HEK293T (cell line): ENCODE results near the gene LSM8.
"Not testable (repeated sequence)": the region's sequence is repeated elsewhere in the genome, so short reads cannot be mapped to it uniquely, and the experiment has no call there.

Experiments used
- CTCF ChIA-PET: fragments of 350-600 bp; formaldehyde crosslinking; extraction: SDS; loops from one replicate; lab custom pipeline; 2021; ENCODE audit warnings: antibody characterized with exemption, inconsistent platforms; lab: Yijun Ruan, JAX
- POLR2A ChIA-PET: fragments of 350-600 bp; formaldehyde crosslinking; extraction: SDS; loops from one replicate; lab custom pipeline; 2020; ENCODE audit warnings: antibody characterized with exemption, inconsistent platforms; lab: Yijun Ruan, JAX
- DNase-seq: peaks from one replicate; pipeline ENCODE4 v3.0.0; 2012; ENCODE audit warnings: mixed read lengths; ENCODE audit errors: extremely low spot score
- ARNT ChIP-seq: fragments of 450-650 bp; IDR thresholded peaks from 2 replicates; pipeline ENCODE4 v1.6.1; 2017; ENCODE audit warnings: mild to moderate bottlenecking
- CTBP1 ChIP-seq: fragments of 450-650 bp; IDR thresholded peaks from 2 replicates; pipeline ENCODE4 v1.6.1; 2016; ENCODE audit warnings: borderline replicate concordance
- FOXA1 ChIP-seq: fragments of 450-650 bp; IDR thresholded peaks from 2 replicates; pipeline ENCODE4 v1.6.1; 2016; ENCODE audit warnings: mild to moderate bottlenecking
- FOXK2 ChIP-seq: fragments of 450-650 bp; IDR thresholded peaks from 2 replicates; pipeline ENCODE4 v1.6.1; 2016; ENCODE audit warnings: mild to moderate bottlenecking
- HDGF ChIP-seq: fragments of 450-650 bp; IDR thresholded peaks from 2 replicates; pipeline ENCODE4 v1.6.1; 2017; ENCODE audit warnings: antibody characterized with exemption, borderline replicate concordance
- L3MBTL2 ChIP-seq: fragments of 450-650 bp; conservative IDR thresholded peaks from 2 replicates; pipeline ENCODE4 v1.6.1; 2016; ENCODE audit warnings: mild to moderate bottlenecking
- LEF1 ChIP-seq: fragments of 450-650 bp; IDR thresholded peaks from 2 replicates; pipeline ENCODE4 v1.6.1; 2017; ENCODE audit warnings: mild to moderate bottlenecking, borderline replicate concordance
- NFRKB ChIP-seq: fragments of 450-650 bp; IDR thresholded peaks from 2 replicates; pipeline ENCODE4 v1.6.1; 2016; ENCODE audit warnings: mild to moderate bottlenecking, moderate library complexity
- SP1 ChIP-seq: fragments of 450-650 bp; IDR thresholded peaks from 2 replicates; pipeline ENCODE4 v1.6.1; 2017
- SUZ12 ChIP-seq: fragments of 450-650 bp; IDR thresholded peaks from 2 replicates; pipeline ENCODE4 v1.6.1; 2016; ENCODE audit warnings: mild to moderate bottlenecking
- TARDBP ChIP-seq: fragments of 450-650 bp; IDR thresholded peaks from 2 replicates; pipeline ENCODE4 v1.6.1; 2016
- ZNF384 ChIP-seq: fragments of 450-650 bp; IDR thresholded peaks from 2 replicates; pipeline ENCODE4 v1.6.1; 2016

LSM8 gene

GRCh38 chr7:118224521-118224920 lies 40.6 kb downstream of the LSM8 start, which contains the start of gene ANKRD7:
TSS of gene ANKRD7 (plus strand) at chr7:118224704. CDS start at chr7:118224831, 127 bp downstream.
- DNase-seq: no peak
- CTCF ChIA-PET: no interaction called here
- POLR2A ChIA-PET: no interaction called here
- TF ChIP-seq FOXA1: no peak
- TF ChIP-seq HDGF: no peak
- no peak for TF ChIP-seq ZNF384
- no peak for TF ChIP-seq ARNT
- no peak for TF ChIP-seq CTBP1
- TF ChIP-seq LEF1: no peak
- TF ChIP-seq NFRKB: no peak
- TF ChIP-seq TARDBP: no peak
- TF ChIP-seq SP1: no peak

- no peak for TF ChIP-seq SUZ12
- no peak for DNase-seq
- ChIA-PET CTCF (no interaction called here), POLR2A (no interaction called here)
Measured at GRCh38 chr7:118232837-118233236, 48.9 kb downstream of the LSM8 start.

- ChIA-PET CTCF (no interaction called here), POLR2A (no interaction called here)
- no peak for TF ChIP-seq L3MBTL2
- no peak for TF ChIP-seq TARDBP
- no peak for TF ChIP-seq CTBP1
- no peak for TF ChIP-seq HDGF
- TF ChIP-seq FOXA1: no peak
- TF ChIP-seq FOXK2: no peak
- DNase-seq: no peak
Measured at GRCh38 chr7:118233799-118234198, 49.8 kb downstream of the LSM8 start.

GRCh38 chr7:118239014-118239413 lies 55.0 kb downstream of the LSM8 start:
- POLR2A ChIA-PET: no interaction called here
- DNase-seq: no peak
- TF ChIP-seq CTBP1 (no peak), SUZ12 (no peak), SP1 (no peak)
- CTCF ChIA-PET: no interaction called here

- DNase-seq, POLR2A ChIA-PET, CTCF ChIA-PET: not testable (repeated sequence)
Measured at GRCh38 chr7:118240320-118240719, 56.4 kb downstream of the LSM8 start.
